Measurements from ENCODE around the gene PABPN1. TPM values are rescaled to one million over a fixed set of nuclear protein-coding genes. Genes with fewer than 3 reads are reported as not detected.

The PABPN1 gene
- total and polyA plus RNA-seq, 9 of the 15 experiments (the other 6 are each of a cell fraction or from before 2014, with no cell fraction given), result 32.6 to 388 (median 178) TPM

DNA sequence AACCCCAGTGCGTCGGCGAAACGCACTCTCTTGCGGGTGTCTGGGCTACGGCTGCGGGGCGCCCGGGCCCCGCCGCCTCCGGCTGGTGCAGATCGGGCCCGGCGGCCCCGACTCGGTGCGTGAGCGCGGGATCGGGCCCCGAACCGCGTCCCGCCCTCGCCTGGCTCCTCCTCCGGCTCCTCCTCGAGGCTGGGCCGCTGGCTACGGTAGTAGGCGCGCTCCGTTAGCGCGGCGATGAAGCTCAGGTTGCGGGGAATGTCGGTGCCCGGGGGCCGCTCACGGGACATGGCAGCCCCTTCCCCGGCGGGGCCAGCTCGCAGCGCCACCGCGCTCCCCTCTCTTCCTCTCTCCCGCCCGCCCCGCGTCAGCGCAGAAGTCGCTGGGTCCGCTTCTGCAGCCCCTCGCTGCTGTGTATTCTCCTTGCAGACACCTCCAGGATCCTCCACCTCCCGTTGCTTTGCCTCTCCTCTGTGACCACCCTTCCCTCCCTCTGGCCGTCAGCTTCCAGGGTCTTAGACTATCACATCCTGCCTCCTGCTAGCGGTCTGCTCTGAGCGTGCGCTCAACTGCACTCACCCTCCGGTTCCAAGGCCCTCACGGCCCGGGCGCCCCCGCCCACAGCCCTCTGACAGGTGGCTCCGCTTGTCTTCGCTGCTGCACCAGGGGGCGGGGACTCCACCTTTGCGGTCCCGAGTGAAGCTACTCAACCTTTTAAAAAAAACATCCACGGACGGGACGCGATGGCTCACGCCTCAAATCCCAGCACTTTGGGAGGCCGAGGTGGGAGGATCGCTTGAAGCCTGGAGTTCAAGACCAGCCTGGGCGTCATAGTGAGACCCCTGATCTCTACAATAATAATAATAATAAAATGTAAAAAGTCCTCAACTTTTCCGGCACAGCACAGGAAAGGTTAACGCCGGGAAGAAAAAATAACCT is 18.7 kb upstream of the PABPN1 start, which contains the start of gene PPP1R3E (continued):
- TF ChIP-seq, protein P1, sequence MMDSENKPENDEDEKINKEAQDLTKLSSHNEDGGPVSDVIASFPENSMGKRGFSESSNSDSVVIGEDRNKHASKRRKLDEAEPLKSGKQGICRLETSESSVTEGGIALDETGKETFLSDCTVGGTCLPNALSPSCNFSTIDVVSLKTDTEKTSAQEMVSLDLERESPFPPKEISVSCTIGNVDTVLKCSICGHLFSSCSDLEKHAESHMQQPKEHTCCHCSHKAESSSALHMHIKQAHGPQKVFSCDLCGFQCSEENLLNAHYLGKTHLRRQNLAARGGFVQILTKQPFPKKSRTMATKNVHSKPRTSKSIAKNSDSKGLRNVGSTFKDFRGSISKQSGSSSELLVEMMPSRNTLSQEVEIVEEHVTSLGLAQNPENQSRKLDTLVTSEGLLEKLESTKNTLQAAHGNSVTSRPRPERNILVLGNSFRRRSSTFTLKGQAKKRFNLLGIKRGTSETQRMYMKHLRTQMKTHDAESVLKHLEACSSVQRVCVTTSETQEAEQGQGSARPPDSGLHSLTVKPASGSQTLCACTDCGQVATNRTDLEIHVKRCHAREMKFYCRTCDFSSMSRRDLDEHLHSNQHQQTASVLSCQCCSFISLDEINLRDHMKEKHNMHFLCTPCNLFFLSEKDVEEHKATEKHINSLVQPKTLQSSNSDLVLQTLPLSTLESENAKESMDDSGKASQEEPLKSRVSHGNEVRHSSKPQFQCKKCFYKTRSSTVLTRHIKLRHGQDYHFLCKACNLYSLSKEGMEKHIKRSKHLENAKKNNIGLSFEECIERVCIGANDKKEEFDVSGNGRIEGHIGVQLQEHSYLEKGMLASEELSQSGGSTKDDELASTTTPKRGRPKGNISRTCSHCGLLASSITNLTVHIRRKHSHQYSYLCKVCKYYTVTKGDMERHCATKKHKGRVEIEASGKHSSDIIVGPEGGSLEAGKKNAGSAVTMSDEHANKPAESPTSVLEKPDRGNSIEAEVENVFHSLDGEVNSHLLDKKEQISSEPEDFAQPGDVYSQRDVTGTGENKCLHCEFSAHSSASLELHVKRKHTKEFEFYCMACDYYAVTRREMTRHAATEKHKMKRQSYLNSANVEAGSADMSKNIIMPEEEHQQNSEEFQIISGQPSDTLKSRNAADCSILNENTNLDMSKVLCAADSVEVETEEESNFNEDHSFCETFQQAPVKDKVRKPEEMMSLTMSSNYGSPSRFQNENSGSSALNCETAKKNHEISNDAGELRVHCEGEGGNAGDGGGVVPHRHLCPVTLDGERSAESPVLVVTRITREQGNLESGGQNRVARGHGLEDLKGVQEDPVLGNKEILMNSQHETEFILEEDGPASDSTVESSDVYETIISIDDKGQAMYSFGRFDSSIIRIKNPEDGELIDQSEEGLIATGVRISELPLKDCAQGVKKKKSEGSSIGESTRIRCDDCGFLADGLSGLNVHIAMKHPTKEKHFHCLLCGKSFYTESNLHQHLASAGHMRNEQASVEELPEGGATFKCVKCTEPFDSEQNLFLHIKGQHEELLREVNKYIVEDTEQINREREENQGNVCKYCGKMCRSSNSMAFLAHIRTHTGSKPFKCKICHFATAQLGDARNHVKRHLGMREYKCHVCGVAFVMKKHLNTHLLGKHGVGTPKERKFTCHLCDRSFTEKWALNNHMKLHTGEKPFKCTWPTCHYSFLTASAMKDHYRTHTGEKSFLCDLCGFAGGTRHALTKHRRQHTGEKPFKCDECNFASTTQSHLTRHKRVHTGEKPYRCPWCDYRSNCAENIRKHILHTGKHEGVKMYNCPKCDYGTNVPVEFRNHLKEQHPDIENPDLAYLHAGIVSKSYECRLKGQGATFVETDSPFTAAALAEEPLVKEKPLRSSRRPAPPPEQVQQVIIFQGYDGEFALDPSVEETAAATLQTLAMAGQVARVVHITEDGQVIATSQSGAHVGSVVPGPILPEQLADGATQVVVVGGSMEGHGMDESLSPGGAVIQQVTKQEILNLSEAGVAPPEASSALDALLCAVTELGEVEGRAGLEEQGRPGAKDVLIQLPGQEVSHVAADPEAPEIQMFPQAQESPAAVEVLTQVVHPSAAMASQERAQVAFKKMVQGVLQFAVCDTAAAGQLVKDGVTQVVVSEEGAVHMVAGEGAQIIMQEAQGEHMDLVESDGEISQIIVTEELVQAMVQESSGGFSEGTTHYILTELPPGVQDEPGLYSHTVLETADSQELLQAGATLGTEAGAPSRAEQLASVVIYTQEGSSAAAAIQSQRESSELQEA (IDR thresholded peaks at IDR 0.05; ENCODE audit: low read depth), result no peak
- TF ChIP-seq TOE1 (IDR thresholded peaks at IDR 0.05; ENCODE audit: borderline replicate concordance) (no peak), TOE1 (CRISPR knock-in tag; IDR thresholded peaks at IDR 0.05; ENCODE audit: borderline replicate concordance, low read depth) (no peak), ZBTB34 (CRISPR knock-in tag; IDR thresholded peaks at IDR 0.05) (no peak), NUFIP1 (IDR thresholded peaks at IDR 0.05; ENCODE audit: partially characterized antibody) (no peak), RERE (CRISPR knock-in tag; IDR thresholded peaks at IDR 0.05; ENCODE audit: borderline replicate concordance) (no peak), RBM39 (optimal IDR thresholded peaks at IDR 0.05; ENCODE audit: low read depth, low read length) (no peak)

All from K562 (cell line).